ENCODE data around the gene FDPS. TPM values are rescaled to one million over a fixed set of nuclear protein-coding genes. Genes with fewer than 3 reads are reported as not detected.

FDPS gene
- total and polyA plus RNA-seq, 2 donors (not counting 1 experiment from before 2014, with no cell fraction given), result 88.3 to 128 TPM

GRCh38 chr1:155269381-155269780 is 39.3 kb upstream of the FDPS start:
- peaks cover 30% of the 10 kb centered on the region for H4K20me1 ChIP-seq (ENCODE audit: control insufficient read depth, insufficient read depth, low read length, poor library complexity, severe bottlenecking)
- TF ChIP-seq, protein P1, sequence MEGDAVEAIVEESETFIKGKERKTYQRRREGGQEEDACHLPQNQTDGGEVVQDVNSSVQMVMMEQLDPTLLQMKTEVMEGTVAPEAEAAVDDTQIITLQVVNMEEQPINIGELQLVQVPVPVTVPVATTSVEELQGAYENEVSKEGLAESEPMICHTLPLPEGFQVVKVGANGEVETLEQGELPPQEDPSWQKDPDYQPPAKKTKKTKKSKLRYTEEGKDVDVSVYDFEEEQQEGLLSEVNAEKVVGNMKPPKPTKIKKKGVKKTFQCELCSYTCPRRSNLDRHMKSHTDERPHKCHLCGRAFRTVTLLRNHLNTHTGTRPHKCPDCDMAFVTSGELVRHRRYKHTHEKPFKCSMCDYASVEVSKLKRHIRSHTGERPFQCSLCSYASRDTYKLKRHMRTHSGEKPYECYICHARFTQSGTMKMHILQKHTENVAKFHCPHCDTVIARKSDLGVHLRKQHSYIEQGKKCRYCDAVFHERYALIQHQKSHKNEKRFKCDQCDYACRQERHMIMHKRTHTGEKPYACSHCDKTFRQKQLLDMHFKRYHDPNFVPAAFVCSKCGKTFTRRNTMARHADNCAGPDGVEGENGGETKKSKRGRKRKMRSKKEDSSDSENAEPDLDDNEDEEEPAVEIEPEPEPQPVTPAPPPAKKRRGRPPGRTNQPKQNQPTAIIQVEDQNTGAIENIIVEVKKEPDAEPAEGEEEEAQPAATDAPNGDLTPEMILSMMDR (IDR thresholded peaks at IDR 0.05), result no peak
- TF ChIP-seq EZH2 (IDR thresholded peaks at IDR 0.05; ENCODE audit: borderline replicate concordance, insufficient read depth, low read depth, low read length, poor library complexity, severe bottlenecking), result no peak
- Mint-ChIP-seq H3K9me3 (ENCODE audit: insufficient read depth) (no peaks in the 10 kb centered on the region), H3K27ac (no peak overlapping the region), H3K27me3 (no peaks in the 10 kb centered on the region), H3K4me3 (no peak overlapping the region), H3K4me1 (peaks cover 24% of the 10 kb centered on the region)
- H3K27ac ChIP-seq (ENCODE audit: low read length in 2 of 2), result no peak overlapping the region
- no peaks in the 10 kb centered on the region for H3K27me3 ChIP-seq (replicated peaks in 1 of 4; ENCODE audit: control extremely low read depth in 1 of 4, control insufficient read depth in 3 of 4, insufficient read depth in 4 of 4, low read length in 3 of 4)
- H3K79me2 ChIP-seq (ENCODE audit: control insufficient read depth, insufficient read depth, low read length), result peaks cover 33% of the 10 kb centered on the region
- peaks cover 2 to 58% of the 10 kb centered on the region in 2 experiments for H3K36me3 ChIP-seq (replicated peaks in 1 of 2; ENCODE audit: control extremely low read depth in 1 of 2, control insufficient read depth in 1 of 2, extremely low read depth in 1 of 2, insufficient read depth in 2 of 2, low read length in 1 of 2)
- H3K4me3 ChIP-seq (ENCODE audit: control extremely low read depth in 1 of 5, extremely low read depth in 1 of 5, insufficient read depth in 1 of 5, low read depth in 2 of 5, low read length in 4 of 5), result no peak overlapping the region
- no peak for ATAC-seq (ENCODE audit: low read depth)
- CTCF ChIA-PET, result interaction anchor here (1.2 kb wide), 1 partner anchor 22 kb away, joined by 3 read pairs; no protein-coding TSS in a partner anchor
- no peak overlapping the region for H3K4me2 ChIP-seq (replicated peaks; ENCODE audit: low read depth, low read length, poor library complexity, severe bottlenecking)
- H3K9ac ChIP-seq (ENCODE audit: low read length), result no peak overlapping the region
- WGBS (ENCODE audit: insufficient coverage), result 99% methylated on average over 17 of the region's 21 CpGs
- intact Hi-C loops (cut with micrococcal nuclease), result no loop called here
- H3K4me1 ChIP-seq (ENCODE audit: control insufficient read depth in 2 of 2, insufficient read depth in 2 of 2, low read length in 2 of 2), result peaks cover 11 to 20% of the 10 kb centered on the region in 2 donors
- H2AFZ ChIP-seq (ENCODE audit: insufficient read depth, low read depth, low read length, poor library complexity, severe bottlenecking), result no peak overlapping the region
- POLR2A ChIA-PET, result no interaction called here
- no peaks in the 10 kb centered on the region for H3K9me3 ChIP-seq (ENCODE audit: control extremely low read depth in 1 of 3, control insufficient read depth in 2 of 3, insufficient read depth in 1 of 3, low read length in 2 of 3)
- DNase-seq, result no peak
